ENCODE measurements around the gene ABCF1.

DNA sequence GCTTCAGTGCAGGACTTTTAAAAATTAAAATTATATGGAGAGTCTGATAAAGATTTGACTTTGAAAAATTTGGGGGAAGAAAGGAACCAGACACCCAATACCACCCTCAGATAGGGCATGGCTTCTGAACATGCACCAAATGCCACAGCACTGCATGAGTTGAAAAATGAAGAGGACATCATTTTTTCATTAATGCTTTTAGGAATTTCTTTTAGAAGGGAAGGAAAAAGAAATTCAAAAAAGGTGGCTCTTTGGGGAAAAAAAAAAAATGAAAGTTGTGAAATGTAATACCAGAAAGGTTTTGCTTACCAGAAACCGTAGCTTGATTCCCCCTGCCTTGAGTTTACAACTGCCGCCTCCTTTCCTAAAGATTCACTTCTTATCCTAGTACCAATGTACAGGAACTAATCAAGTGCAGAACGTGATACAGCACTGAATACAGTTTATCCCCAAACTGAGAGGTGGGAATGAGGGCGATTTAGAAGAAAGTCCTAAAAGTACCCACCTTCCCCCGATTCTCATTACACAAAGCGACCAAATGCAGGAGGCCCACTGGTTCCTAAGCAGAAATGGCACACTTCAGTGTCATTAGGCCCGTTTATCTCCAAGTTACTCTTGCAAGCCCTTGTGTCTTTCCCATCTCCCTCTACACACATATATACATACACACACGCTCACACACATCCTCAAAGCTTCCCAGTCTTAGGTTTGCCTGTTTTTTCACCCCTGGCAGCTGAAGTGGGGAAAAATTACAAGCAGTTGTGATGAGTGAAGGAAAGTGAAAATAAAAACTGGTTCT, 43.0 kb downstream of the ABCF1 start:
- TF ChIP-seq GABPA (IDR thresholded peaks at IDR 0.05; ENCODE audit: borderline replicate concordance, insufficient read depth, low read length), result no peak
- TF ChIP-seq, protein P1, sequence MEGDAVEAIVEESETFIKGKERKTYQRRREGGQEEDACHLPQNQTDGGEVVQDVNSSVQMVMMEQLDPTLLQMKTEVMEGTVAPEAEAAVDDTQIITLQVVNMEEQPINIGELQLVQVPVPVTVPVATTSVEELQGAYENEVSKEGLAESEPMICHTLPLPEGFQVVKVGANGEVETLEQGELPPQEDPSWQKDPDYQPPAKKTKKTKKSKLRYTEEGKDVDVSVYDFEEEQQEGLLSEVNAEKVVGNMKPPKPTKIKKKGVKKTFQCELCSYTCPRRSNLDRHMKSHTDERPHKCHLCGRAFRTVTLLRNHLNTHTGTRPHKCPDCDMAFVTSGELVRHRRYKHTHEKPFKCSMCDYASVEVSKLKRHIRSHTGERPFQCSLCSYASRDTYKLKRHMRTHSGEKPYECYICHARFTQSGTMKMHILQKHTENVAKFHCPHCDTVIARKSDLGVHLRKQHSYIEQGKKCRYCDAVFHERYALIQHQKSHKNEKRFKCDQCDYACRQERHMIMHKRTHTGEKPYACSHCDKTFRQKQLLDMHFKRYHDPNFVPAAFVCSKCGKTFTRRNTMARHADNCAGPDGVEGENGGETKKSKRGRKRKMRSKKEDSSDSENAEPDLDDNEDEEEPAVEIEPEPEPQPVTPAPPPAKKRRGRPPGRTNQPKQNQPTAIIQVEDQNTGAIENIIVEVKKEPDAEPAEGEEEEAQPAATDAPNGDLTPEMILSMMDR (IDR thresholded peaks at IDR 0.05; ENCODE audit: control extremely low read depth in 1 of 3, insufficient read depth in 1 of 3, low read depth in 1 of 3, low read length in 3 of 3), result no peak
- TF ChIP-seq HDAC2 (IDR thresholded peaks at IDR 0.05; ENCODE audit: borderline replicate concordance in 1 of 2, low read depth in 2 of 2, low read length in 2 of 2), result no peak
- TF ChIP-seq POLR2A (IDR thresholded peaks at IDR 0.05; ENCODE audit: control extremely low read depth in 1 of 2, low read depth in 2 of 2, low read length in 2 of 2), result peak in 1 of 2 experiments; percentile 59; a peak in 2 of 3 replicates
- no peak for TF ChIP-seq TAF1 (IDR thresholded peaks at IDR 0.05; ENCODE audit: low read depth, low read length)
- TF ChIP-seq GTF2F1 (IDR thresholded peaks at IDR 0.05; ENCODE audit: borderline replicate concordance, low read depth, low read length), result no peak
- no peak for TF ChIP-seq EZH2 (IDR thresholded peaks at IDR 0.05; ENCODE audit: low read depth, low read length, severe bottlenecking)
- TF ChIP-seq CBX8 (IDR thresholded peaks at IDR 0.05; ENCODE audit: borderline replicate concordance, low read depth, low read length), result no peak
- no peak for TF ChIP-seq EP300 (IDR thresholded peaks at IDR 0.05; ENCODE audit: borderline replicate concordance in 1 of 2, low read depth in 2 of 2, low read length in 2 of 2)
- no peak for TF ChIP-seq TEAD4 (IDR thresholded peaks at IDR 0.05; ENCODE audit: low read depth, low read length)
- no peak for TF ChIP-seq SIN3A (conservative IDR thresholded peaks at IDR 0.05 in 1 of 2, IDR thresholded peaks at IDR 0.05 in 1 of 2; ENCODE audit: low read depth in 1 of 2, low read length in 2 of 2)
- TF ChIP-seq SP2 (IDR thresholded peaks at IDR 0.05; ENCODE audit: low read length), result no peak
- peak; percentile 81 for TF ChIP-seq POLR2AphosphoS5 (IDR thresholded peaks at IDR 0.05; ENCODE audit: low read depth, low read length)
- TF ChIP-seq SRF (IDR thresholded peaks at IDR 0.05; ENCODE audit: low read depth, low read length), result no peak
